Esophagus muscularis mucosa (tissue), 4 donors: ENCODE data around the gene MAP3K14. TPM values are rescaled to one million over a fixed set of nuclear protein-coding genes. Genes with fewer than 3 reads are reported as not detected.

Experiments used
- DNase-seq: peaks from one replicate; pipeline ENCODE4 v3.0.0-alpha.2; 2017; ENCODE audit errors: extremely low spot score
- H3K27ac ChIP-seq, 4 donors: fragments of 200-600 bp; sonication (generic); replicated peaks in 1 of 4; 1 replicate in 3 of 4; 2 replicates in 1 of 4; pipeline ENCODE4 v1.5.1; 2016 to 2019; ENCODE audit warnings: mild to moderate bottlenecking in 1 of 4
- H3K27me3 ChIP-seq, 4 donors: fragments of 200-600 bp; sonication (generic); one replicate each; pipeline versions ENCODE4 v1.5.1 to v1.6.0; 2016 to 2019
- H3K36me3 ChIP-seq, 4 donors: fragments of 200-600 bp; sonication (generic); one replicate each; pipeline ENCODE4 v1.5.1; 2016 to 2019
- H3K4me1 ChIP-seq, 4 donors: fragments of 200-600 bp; sonication (generic); one replicate each; pipeline ENCODE4 v1.5.1; 2016 to 2019
- H3K4me3 ChIP-seq, 4 donors: fragments of 200-600 bp; sonication (generic); 1 replicate in 2 of 4; 2 replicates in 2 of 4; pipeline ENCODE4 v1.5.1; 2016 to 2019; ENCODE audit warnings: mild to moderate bottlenecking in 4 of 4, moderate library complexity in 1 of 4
- H3K9me3 ChIP-seq, 4 donors: fragments of 200-600 bp; sonication (generic); 1 replicate in 3 of 4; 2 replicates in 1 of 4; pipeline ENCODE4 v1.5.1; 2016 to 2019
- CTCF ChIP-seq, 3 experiments: fragments of 200-600 bp in 2 of 3; fragments of 450-650 bp in 1 of 3; sonication (generic) in 2 of 3; IDR thresholded peaks; one replicate each; pipeline ENCODE4 v1.5.1; 2017 to 2019; ENCODE audit warnings: antibody characterized with exemption in 3 of 3, mild to moderate bottlenecking in 2 of 3, moderate library complexity in 1 of 3
- EP300 ChIP-seq: sonication (generic); formaldehyde crosslinking; IDR thresholded peaks from one replicate; pipeline ENCODE4 v1.6.1; 2017; ENCODE audit warnings: antibody characterized with exemption
- POLR2A ChIP-seq: fragments of 450-650 bp; IDR thresholded peaks from one replicate; pipeline ENCODE4 v1.6.1; 2017; ENCODE audit warnings: antibody characterized with exemption, moderate library complexity, mild to moderate bottlenecking, low read depth
- POLR2AphosphoS5 ChIP-seq, 2 donors: sonication (generic); formaldehyde crosslinking; IDR thresholded peaks; one replicate each; pipeline ENCODE4 v1.6.1; 2017; ENCODE audit warnings: antibody characterized with exemption in 2 of 2
- WGBS: methylation state at CpG from one replicate; pipeline ENCODE4 v1.1.5; 2018; 5-methylcytosine and 5-hydroxymethylcytosine counted together
- intact Hi-C: fragments of 100-400 bp; cut with DNase I; formaldehyde crosslinking; loops from one replicate; pipeline ENCODE4 v1.15.1; 2023
- total RNA-seq, 4 donors: library from RNA; depleted of rRNA; stranded (reverse); fragments of >200 nt; gene quantifications; one replicate each; pipeline versions ENCODE4 v1.1.0 to v1.2.1, GENCODE V29; 2016

MAP3K14 gene
- total RNA-seq, 4 donors from 2014 or later, result 7.8 to 26.5 (median 10.6) TPM

DNA sequence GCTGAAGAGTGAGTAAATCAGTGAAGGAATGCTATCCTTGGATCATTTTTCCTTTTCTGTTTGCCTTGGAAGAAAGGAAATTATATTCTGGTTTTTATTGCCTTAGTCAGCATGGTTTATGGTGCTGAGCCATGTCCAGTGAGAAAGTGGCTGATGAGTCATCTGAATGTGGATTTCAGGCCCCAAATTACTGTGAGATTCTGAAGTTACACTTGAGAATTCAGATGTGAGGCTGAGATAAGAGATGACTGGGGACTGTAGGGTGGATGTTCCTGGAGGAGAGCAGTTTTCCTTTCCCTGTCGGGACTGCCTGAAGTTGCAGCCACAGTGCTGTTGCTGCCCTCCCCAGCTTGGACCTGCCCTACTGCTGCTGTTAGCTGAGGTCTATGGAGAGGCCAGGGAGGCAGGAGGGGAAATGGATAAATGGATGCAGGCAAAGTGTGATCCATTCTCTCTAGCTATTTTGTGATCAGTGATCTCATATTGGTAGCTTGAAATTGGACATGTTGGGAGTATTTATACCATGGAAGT, 4.2 kb upstream of the MAP3K14 start:
- WGBS, result 21% methylated on average over 1 of the region's 1 CpG
- peaks cover 18 to 30% (median 26%) of the 10 kb centered on the region in 4 donors for H3K4me1 ChIP-seq
- TF ChIP-seq CTCF (IDR thresholded peaks at IDR 0.05), result no peak
- peak in 1 of 2 donors; percentile 31 for TF ChIP-seq POLR2AphosphoS5 (IDR thresholded peaks at IDR 0.05)
- TF ChIP-seq POLR2A, result no peak
- TF ChIP-seq EP300, result no peak
- H3K4me3 ChIP-seq, result no peak overlapping the region
- peak overlapping the region; percentile 46 to 60 (median 50) for H3K27ac ChIP-seq
- no peaks in the 10 kb centered on the region for H3K9me3 ChIP-seq
- intact Hi-C loops, result loop anchor here (2.0 kb wide), 1 partner anchor 50 kb away; no protein-coding TSS in a partner anchor
- no peaks in the 10 kb centered on the region for H3K36me3 ChIP-seq
- no peaks in the 10 kb centered on the region for H3K27me3 ChIP-seq
- no peak for DNase-seq

- peaks cover 18 to 35% (median 31%) of the 10 kb centered on the region in 4 donors for H3K4me1 ChIP-seq
- H3K9me3 ChIP-seq, result no peaks in the 10 kb centered on the region
- H3K27ac ChIP-seq, result peak overlapping the region; percentile 46 to 60 (median 50)
- H3K4me3 ChIP-seq, result no peak overlapping the region
- TF ChIP-seq CTCF (IDR thresholded peaks at IDR 0.05) (no peak), POLR2A (no peak), POLR2AphosphoS5 (IDR thresholded peaks at IDR 0.05) (no peak), EP300 (no peak)
- no peaks in the 10 kb centered on the region for H3K27me3 ChIP-seq
- DNase-seq, result no peak
- 81% methylated on average over 5 of the region's 5 CpGs for WGBS
- no peaks in the 10 kb centered on the region for H3K36me3 ChIP-seq
- intact Hi-C loops, result loop anchor here (2.0 kb wide), 1 partner anchor 50 kb away; no protein-coding TSS in a partner anchor
These were observed 3.6 kb upstream of the MAP3K14 start for GRCh38 chr17:45320349-45320930.

DNA sequence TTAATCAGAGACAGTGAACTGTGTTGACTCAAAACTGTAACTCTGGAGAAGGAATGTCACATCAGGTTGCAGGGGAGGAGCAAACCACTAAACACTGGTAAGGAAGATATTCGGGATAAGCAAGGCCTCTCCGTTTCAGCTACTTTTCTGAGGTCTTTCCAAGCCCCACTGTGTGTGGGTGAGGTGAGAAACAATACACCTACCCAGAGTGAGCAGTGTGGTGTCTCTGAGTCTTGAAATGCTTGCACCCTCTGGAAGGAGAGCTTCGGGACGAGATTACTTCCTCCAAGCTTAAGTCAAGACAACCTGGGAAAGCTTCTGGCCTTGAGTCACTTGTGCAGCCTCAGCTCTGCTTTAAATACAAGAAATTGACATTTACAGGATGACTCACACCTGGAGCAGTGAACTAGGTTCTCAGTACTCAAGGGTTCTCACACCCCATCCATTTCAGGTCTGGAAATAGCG, 2.5 kb upstream of the MAP3K14 start:
- peaks cover 23 to 47% (median 43%) of the 10 kb centered on the region in 4 donors for H3K4me1 ChIP-seq
- peak overlapping the region in 1 of 4 donors; percentile 45 for H3K27ac ChIP-seq
- TF ChIP-seq POLR2AphosphoS5 (IDR thresholded peaks at IDR 0.05), result no peak
- TF ChIP-seq CTCF (IDR thresholded peaks at IDR 0.05), result no peak
- TF ChIP-seq EP300, result no peak
- TF ChIP-seq POLR2A, result no peak
- no peaks in the 10 kb centered on the region for H3K9me3 ChIP-seq
- H3K27me3 ChIP-seq, result no peaks in the 10 kb centered on the region
- intact Hi-C loops, result no loop called here
- no peaks in the 10 kb centered on the region for H3K36me3 ChIP-seq
- WGBS, result 75% methylated on average over 5 of the region's 5 CpGs
- DNase-seq, result no peak
- no peak overlapping the region for H3K4me3 ChIP-seq

GRCh38 chr17:45318561-45319230, 1.9 kb upstream of the MAP3K14 start:
- 88% methylated on average over 7 of the region's 7 CpGs for WGBS

More at GRCh38 chr17:45318561-45319230, 1.9 kb upstream of the MAP3K14 start:
- TF ChIP-seq POLR2A, result no peak
- no peaks in the 10 kb centered on the region for H3K27me3 ChIP-seq
- no peaks in the 10 kb centered on the region for H3K9me3 ChIP-seq
- intact Hi-C loops, result no loop called here
- no peak for DNase-seq
- peaks cover 29 to 53% (median 49%) of the 10 kb centered on the region in 4 donors for H3K4me1 ChIP-seq
- no peak overlapping the region for H3K4me3 ChIP-seq
- no peaks in the 10 kb centered on the region for H3K36me3 ChIP-seq
- peak overlapping the region in 1 of 4 donors; percentile 99 for H3K27ac ChIP-seq
